T-helper 2 cell (primary cell): Measurements from ENCODE around the gene SGMS1.
"Not testable (repeated sequence)": the region's sequence is repeated elsewhere in the genome, so short reads cannot be mapped to it uniquely, and the experiment has no call there.

Experiments used
- DNase-seq, 5 experiments: peaks; one replicate each; pipeline versions ENCODE4 v3.0.0 to v3.0.0-alpha.2; 2012 to 2022

SGMS1 gene

DNA sequence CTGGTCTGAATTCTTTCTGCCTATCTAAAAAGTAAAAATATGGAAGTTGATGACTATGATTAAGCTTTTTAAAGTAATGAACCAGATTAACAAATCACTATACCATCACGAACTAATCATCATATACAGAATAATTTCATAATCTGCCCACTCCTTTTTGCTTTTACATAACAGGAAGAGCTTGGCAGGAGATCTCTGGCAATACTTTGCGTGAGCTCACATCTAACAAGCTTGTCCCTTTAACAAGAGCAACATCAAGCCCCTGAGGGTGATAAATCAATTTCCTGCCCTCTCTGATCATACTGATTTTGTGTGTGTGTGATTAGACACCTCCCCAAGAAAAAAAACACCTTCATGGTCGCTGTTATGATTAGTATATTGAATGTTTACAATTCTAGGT, 228.9 kb downstream of the SGMS1 start:
- peak in 1 of 5 experiments; percentile 47 for DNase-seq

DNA sequence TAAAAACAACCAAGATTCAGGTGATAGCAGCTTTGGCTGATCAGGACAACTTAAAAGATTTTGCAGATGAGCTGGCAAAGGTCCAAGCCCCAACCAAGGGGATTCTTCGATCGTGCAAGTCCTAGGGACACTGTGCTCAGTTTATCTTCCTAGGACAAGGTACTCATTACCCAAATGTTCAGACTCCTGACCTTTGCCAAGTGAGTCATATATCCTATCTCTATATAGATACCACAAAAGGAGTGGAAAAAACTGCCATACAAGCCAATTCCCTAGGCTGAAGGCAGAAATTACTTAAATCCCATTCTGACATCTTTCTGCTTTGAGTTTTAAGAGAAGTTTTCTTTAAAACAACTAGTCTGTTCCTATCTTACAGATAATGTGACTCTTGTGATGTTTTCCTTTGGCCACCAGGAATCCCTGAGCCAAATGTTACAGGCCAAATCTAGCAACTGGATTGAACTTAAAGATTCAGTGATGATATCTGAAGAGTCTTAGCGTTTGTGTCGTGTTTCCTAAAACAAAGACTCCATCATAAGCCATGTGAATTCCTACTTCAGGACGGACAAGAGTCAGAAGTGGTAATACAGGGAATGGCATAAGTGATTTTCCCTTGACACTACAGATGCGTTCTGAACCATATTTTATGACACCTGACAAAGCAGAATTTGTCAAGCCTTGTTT, 229.8 kb downstream of the SGMS1 start:
- no peak for DNase-seq

DNA sequence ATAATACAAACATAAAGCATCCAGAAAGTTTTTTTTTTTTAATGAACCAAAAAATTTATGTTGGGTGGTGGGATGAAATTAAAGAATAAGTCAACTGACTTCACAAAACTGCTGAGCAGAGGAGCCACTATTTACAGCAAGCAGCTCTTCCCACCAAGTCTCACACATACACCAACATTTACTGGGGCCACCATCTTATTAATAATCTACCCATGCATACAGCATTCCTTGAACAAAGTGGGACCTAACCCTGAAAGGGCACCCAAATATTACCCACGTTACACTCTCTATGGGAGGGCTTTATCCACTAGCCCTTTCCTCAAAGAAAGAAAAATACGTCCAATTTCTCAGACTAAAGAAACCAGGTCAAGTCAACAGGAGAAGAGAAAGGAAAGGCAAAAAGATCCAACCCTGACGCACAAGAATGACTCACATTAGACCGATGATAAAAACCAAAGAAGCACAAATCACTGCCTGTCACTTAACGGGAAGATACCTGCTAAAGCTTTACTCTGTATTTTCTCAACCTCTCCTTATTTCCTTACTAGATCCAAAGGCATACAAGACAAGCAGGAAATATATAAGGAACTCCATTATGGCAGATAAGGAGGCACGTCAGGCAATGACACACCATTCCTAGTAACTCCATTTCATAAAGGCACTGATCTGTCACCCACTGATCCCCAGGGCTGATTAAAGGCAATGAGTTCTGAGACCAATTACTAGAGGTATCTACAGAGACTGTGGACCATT, 230.6 kb downstream of the SGMS1 start:
- no peak for DNase-seq

DNA sequence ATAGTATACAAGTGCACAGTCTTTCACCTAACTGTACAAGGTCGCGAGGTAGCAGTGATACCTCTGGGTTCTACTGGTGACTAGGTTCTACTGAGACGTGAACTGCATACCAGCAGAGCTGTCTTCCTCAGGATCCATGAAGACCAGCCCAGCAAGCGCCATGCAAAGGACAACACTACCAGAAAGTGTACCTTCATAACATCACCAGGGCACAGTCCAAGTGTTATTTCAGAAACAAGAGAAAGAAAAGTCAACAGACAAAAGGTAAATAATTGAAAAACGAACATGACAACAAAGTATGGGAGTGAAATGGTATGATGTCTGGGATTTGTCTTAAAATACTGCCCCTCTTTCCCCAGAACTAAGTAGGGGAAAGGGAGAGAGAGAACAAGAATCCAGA, 231.3 kb downstream of the SGMS1 start:
- no peak for DNase-seq

DNA sequence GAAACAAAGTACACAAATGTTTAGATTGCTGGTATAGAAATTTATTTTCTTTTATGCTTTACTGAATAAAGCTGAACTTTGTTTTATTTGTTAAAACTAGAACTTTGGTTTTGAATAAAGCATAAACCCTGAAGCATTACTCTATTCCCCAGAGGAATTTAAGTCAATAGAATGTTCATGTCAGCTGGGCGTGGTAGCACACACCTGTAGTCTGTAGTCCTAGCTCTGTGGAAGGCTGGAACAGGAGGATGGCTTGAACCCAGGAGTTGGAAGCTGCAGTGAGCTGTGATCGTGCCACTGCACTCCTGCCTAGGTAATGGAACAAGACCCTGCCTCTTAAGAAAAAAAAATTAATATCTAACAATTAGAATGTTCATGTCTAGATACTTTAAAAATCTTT, 233.5 kb downstream of the SGMS1 start:
- DNase-seq = no peak

DNA sequence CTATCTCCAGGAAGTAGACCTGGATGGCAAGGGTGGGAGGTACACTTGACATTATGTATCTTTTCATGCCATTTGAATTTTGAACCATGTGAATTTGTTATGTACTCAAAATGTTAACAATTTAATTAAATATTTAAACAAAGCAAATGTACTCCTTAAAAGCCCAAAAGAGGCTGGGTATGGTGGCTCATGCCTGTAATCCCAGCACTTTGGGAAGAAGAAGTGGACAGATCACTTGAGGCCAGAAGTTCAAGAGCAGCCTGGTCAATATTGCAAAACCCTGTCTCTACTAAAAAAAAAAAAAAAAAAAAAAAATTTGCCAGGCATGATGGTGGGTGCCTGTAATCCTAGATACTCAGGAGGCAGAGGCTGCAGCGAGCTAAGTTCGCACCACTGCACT, 235.6 kb downstream of the SGMS1 start:
- DNase-seq = no peak

DNA sequence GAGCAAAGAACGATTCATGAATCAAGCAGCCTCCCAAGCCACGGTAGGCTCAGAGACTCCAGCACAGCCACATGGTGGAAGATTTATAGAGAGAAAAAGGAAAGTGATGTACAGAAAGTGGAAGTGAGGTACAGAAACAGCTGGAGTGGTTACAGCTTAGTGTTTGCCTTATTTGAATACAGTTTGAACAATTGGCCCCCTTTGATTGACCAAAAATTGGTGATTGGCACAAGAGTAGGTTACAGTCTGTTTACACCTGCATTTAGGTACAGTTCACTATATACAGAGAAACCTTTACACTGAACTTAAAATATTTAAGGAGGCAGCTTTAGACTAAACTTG, 236.1 kb downstream of the SGMS1 start:
- DNase-seq = no peak

DNA sequence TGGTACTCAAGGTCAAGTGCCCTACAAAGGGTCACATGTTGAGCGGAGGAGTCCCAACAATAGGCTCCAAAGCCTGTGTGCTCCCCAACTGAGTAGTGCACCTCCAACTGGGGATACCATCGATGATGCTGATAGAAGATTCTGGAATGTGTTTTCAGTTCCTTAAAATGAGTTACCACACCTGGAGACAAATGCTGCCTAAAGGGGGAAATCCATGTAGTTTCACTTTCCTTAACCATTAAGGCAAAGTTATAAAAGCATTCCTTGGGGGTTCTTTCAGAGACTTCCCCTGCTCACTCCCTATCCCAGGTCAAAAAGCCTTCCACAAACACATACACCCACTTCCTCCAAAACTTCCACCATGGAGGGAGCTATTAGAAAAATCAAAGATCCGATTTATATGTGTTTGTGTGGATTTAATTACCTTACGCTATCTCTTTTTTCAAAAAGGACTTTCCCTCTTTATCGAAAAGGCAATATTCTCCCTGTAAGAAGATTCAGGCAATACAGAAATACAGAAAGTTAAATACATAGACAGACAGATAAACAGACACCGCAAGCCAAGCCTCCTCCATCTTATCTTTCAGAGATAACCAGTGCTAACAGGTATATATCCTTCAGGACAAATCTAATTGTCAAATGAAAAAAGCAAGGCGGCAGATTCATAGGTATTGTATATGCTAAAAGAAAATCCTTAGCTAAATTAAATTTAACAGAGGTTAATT, 236.6 kb downstream of the SGMS1 start:
- DNase-seq = no peak

DNA sequence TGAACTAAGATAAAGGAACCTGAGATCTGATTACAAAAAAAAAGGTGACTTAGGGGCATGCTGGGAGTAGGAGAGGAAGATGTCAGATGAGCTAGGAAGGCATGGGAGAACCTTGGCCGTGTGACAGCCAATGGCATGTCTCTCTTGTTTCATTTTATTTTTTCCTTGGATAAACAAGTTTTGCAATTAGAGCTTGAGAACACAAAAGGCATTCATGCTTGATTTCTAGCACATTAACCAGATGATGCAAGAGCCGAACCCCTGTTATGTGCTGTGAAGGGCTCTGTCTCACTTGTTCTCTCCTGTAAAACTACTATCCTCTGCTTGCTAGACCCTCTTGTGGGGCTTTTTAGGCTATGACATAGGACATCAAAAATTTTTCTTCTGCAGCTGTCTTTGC, 238.1 kb downstream of the SGMS1 start:
- no peak for DNase-seq

DNA sequence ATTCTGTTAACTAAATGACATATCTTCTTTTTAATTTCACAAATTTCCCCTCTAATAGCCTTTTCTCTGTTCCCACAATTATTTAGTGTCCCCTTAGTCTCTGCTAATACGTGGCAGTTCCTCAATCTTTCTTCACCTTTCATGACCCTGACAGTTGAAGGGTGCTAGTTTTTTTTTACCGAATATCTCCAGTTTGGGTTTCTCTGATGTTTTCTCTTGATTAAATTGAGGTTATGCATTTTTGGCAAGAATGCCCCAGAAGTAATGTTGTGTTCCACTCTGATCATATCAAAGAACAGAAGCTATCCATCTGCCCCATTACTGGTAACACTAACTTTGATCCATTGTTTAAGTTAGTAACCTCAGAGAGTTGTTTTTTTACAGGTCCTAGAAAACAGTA, 238.9 kb downstream of the SGMS1 start:
- DNase-seq = no peak

DNA sequence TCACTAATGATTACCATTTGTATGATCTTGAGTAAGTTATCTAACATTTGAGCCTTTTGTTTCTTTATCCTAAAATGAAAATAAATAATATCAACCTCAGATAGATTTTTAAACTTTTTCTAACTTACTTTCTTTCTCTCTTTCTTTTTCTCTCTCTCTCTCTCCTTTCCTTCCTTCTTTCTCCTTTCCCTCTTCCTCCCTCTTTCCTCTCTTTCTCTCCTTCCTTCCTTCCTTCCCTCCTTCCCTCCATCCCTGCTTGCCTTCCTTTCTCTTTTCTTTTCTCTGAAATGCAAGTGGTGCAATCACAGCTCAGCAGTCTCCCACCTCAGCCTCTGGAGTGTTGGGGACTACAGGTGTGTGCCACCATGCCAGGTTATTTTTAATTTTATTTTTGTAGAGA, 239.5 kb downstream of the SGMS1 start:
- DNase-seq = no peak

DNA sequence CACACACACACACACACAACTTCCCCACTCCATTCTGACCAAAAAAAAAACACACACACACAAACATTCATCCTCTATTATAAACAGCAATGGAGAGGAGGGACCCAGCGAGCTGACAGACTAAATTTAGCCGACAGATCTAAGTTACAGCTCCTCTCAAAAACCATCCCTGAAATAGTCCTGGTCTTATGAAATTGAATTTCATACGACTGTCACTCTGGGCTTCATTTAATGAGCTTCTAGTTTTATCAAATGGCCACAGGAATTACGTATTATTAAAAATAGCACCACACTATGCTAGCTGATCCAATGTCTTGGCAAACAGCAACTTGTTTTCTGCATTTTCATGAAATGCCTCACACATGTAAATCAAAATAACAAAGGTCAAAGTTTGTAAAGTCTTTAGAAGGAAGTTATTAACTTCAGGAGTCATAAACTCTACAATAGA, 241.2 kb downstream of the SGMS1 start:
- DNase-seq = no peak

DNA sequence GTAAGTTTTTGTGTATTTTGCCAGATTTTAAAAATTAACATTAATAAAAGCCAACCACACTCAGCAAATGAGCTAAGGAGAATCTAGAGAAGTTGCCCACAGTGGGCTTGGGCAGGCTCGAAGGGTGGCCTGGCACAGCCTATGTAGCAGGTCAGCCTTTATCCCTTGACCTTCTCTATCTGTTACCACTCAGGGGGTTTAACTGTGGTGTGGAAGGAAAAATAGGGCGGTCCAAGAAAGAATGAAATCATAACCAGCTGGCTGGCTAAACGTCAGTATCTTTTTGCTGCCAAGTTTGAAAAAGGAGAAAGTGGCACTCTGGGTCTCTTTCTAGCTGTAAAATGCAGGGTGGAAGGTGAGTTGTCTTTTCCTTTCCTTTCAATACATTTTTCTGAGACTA, 242.1 kb downstream of the SGMS1 start:
- no peak for DNase-seq

DNA sequence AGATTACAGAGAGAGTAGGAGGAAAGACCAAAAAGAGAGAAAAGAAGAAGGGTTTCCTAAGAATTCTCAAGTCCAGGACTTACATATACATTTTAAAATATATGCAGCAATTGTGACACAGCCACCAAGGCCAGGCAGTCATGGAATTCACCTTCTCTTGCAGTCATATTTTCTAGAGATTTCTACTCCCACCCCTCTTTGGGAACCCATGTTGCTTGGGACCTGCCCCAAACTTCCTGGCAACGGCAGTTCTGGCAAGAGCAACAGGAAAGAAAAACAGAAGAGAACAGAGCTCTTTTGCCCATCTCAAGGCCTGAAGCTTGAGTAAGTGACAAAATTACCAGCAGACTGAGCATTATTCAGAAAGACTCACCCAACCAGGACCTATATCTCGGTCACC, 244.1 kb downstream of the SGMS1 start:
- no peak for DNase-seq

DNA sequence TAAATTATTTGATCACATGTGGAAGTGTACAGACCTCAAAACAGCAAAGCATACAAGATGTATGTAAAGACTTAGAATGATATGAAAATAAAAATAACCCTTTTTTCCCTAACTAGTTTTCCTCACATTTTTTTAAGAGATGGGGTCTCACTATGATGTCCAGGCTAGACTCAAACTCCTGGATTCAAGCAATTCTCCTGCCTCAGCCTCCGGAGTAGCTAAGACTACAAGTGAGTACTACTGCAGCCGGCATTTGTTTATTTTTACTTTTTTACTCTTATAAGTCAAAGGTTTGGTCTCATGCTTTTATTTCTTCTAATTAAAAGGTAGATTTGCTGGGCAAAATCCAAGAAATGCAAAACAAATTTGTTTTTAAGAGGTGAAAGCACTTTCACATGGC, 248.0 kb downstream of the SGMS1 start:
- no peak for DNase-seq

DNA sequence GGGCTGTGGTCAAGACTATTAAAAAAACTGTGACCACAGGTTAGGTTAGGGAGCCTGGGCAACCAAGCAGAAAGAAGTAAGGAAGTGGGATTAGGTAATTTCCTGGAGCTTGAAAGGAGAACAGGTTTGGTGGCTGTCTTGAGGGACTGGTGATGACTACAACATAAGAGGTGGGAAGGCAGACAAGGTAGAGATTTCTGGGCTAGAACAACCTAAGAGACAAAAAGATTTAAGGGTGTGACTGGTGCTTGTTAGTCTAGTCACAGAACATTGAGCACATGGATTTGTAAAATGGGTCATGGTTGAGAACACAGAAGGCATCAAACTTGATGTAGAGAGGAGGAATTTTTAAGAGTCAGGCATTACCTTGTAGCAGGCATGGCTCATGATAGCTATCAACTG, 248.7 kb downstream of the SGMS1 start:
- DNase-seq = no peak

DNA sequence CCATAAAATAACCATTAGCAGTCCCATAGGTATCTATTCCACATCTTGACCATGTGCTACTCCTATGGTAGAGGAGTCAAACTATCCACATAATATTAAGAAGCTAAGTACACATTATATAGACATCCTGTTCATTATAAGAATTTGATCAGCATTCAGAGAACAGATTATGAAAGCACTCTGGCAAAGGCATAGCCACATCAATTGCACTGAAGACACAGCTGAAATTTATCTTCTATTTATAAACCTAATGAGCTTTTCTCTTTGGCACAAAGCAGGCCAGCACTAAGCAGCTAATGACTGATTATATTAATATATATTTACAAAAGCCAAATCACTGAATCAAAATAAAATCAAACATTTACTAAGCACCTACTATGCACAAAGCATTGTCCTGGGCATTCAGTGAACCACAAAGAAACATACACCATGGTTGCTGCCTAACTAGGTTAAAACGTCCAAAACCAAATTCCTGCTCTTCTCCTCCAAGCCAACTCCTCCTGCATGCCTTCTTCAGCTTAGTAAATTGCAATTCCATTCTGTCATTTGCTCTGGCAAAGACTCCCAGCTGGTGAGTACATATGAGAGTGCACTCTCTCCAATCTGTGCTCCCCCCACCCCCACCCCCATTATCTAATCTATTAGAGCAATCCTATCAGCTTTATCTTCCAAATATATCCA, 249.8 kb downstream of the SGMS1 start:
- DNase-seq = no peak

DNA sequence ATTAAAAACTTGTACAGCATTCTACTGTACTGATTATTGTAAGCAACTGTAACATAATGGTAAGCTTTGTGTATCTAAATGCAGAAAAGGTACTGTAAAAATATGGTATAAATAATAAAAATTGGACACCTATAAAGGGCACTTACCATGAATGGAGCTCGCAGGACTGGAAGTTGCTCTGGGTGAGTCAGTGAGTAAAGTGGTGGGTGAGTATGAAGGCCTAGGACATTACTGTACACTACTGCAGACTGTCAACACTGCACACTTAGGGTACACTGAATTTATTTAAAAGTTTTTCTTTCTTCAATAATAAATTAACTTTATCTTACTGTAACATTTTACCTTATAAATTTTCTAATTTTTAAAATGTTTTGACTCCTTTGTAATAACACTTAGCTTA, 253.8 kb downstream of the SGMS1 start:
- no peak for DNase-seq

DNA sequence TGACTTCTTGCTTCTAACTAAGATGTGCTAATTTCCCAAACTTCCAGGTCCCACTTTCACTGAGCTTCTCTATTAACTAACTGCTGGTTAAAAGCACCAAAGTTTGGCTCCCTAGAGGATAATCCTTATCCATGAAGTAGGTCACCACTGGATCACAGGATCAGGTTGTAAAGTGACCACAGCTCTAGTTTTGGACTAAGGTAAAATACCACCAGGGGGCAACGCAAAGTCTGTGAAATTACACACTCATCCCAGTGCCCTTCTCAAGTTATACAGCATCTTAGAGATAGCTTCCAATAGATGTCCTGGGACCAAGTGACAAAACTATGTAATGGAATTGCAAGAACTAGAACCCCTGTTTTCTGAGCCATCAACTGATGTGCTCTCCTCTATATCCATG, 256.0 kb downstream of the SGMS1 start:
- peak in 1 of 5 experiments; percentile 20 for DNase-seq

DNA sequence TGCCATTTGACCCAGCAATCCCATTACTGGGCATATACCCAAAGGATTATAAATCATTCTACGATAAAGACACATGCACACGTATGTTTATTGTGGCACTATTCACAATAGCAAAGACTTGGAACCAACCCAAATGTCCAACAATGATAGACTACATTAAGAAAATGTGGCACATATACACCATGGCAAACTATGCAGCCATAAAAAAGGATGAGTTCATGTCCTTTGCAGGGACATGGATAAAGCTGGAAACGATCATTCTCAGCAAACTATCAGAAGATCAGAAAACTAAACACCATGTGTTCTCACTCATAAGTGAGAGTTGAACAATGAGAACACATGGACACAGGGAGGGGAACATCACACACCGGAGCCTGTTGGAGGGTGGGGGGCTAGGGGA, 257.3 kb downstream of the SGMS1 start:
- not testable (repeated sequence) for DNase-seq

DNA sequence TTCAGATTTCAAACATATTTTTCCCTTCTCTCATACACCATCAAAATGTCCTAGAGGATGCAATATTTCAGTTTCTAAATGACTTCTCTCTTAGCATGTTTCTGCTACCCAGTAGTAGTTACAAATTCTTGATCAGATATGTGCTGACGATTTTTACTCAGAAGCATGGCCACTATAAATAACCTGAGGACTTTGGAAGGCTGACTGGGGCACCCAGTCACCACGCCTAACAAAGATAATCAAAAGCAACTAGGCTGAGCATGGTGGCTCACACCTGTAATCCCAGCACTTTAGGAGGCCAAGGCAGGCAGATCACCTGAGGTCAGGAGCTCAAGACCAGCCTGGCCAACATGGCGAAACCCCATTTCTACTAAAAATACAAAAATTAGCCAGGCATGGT, 259.0 kb downstream of the SGMS1 start:
- DNase-seq = not testable (repeated sequence)

DNA sequence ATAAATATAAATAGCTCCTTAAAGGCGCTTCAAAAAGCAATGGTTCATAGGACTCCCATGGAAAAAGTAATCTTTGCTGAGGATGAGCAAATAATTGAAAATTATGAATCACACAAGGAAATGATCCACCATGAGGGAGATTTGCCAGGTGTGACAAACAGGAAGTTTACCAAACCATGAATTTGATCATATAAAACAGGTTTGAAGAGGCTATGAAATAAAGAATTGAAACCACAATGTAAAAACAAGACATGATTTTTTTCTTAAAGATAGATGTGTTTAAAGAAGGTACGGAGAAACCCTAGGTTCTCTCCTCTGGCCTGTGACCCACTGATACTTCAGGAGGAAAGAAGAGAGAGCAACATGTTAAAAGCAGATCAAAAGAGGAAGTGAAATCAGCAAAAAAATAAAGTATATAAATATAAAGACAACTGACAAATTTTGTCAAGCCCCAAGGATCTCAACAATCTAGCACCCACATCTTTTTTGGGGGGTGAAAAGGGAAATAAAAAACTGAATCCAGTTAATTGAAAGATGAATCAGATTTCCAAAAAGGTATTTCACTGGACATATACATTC, 261.1 kb downstream of the SGMS1 start:
- no peak for DNase-seq

DNA sequence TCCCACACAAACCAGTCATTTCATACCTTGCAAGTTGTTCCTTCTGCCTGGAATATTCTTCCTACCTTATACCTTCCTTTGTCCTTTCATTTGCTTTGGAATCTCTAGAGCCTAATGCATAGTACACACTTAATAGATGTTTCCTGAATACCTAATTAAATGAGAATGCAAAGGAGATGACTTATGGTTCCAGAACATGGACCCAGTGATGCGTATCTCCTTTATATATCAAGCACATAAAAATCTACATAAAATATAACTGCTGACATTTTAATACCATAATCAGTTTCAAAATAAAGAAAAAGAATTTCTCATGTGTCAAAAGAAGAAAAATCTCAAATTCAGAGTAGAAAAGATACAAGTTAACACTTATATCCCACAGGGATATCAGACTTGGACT, 261.8 kb downstream of the SGMS1 start:
- DNase-seq = no peak
